ENCODE measurements around the gene S100A10. TPM values are rescaled to one million over a fixed set of nuclear protein-coding genes. Genes with fewer than 3 reads are reported as not detected.
A peak's percentile ranks its signal among the peaks of the same experiment; 100 is the strongest.

S100A10 gene
- total RNA-seq, 2 experiments from 2014 or later: 2.6 TPM; not detected in 1

DNA sequence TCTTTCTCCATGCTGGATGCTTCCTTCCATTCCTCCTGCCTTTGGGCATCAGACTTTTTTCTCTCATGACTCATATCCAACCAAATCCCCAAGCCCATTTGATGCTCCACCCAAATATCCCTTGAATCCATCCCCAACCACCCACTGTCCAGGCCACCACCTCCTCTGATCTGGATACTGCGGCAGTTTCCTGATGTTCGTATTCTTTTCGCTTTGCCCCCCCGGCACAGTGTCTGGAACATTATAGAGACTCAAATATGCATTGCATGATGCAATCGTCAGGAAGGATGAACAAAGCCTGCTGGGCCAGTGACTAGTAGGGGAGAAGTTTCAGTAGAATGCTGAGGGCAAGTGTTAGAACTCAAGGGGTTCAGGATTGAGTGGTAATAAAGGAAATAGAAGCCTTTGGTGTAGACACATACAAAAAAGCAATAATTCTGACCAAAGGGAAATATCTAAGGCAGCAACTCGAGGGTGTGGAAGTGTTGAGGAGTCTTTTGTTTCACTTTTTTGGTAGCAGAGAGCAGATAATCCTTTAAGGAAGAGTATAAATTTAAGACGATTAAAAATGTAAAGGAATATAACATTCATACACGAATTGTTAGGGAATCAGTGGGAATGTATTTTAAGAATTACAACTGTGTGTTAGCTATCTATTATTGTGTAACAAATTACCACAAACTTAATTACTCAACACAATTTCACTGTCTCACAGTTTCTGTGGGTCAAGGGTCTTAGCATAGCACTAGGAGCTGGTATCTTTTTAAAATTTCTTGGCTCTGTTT lies 35.7 kb upstream of the S100A10 start:
- no peak for TF ChIP-seq EZH2phosphoT487 (IDR thresholded peaks at IDR 0.05; ENCODE audit: borderline replicate concordance, low read depth, low read length)
- TF ChIP-seq CTCF (conservative IDR thresholded peaks at IDR 0.05; ENCODE audit: low read length): no peak
- Histone ChIP-seq H3K9me3 (ENCODE audit: low read length) (no peaks in the 10 kb centered on the region), H2AFZ (ENCODE audit: low read length) (no peak overlapping the region), H3K4me1 (ENCODE audit: insufficient read depth, low read length, poor library complexity, severe bottlenecking) (peaks cover 4% of the 10 kb centered on the region), H3K79me2 (ENCODE audit: insufficient read depth, low read depth, low read length) (no peaks in the 10 kb centered on the region), H3K27ac (ENCODE audit: low read depth, low read length, poor library complexity, severe bottlenecking) (no peak overlapping the region), H3K4me2 (ENCODE audit: low read length) (no peak overlapping the region), H4K20me1 (ENCODE audit: insufficient read depth, low read length) (no peaks in the 10 kb centered on the region), H3K4me3 (ENCODE audit: low read depth, low read length, poor library complexity, severe bottlenecking) (no peak overlapping the region), H3K36me3 (ENCODE audit: insufficient read depth, low read length) (no peaks in the 10 kb centered on the region), H3K9me2 (ENCODE audit: insufficient read depth, low read length) (no peaks in the 10 kb centered on the region)
- ChIA-PET POLR2A (interaction anchor here (1.0 kb wide), 1 partner anchor 18 kb away, joined by 3 read pairs; no protein-coding TSS in a partner anchor), CTCF (ENCODE audit: unreplicated experiment) (no interaction called here)
- no TSS peak for BruUV-seq (replicated peaks)
- intact Hi-C loops (cut with micrococcal nuclease; ENCODE audit: unreplicated experiment): no loop called here
- peak; percentile 15 for DNase-seq (ENCODE audit: low spot score)

GRCh38 chr1:152026895-152027294 lies 33.2 kb upstream of the S100A10 start:
- intact Hi-C loops (cut with micrococcal nuclease; ENCODE audit: unreplicated experiment): no loop called here
- no peaks in the 10 kb centered on the region for H3K9me3 ChIP-seq (ENCODE audit: low read length)
- TF ChIP-seq CTCF (conservative IDR thresholded peaks at IDR 0.05; ENCODE audit: low read length) (no peak), EZH2phosphoT487 (IDR thresholded peaks at IDR 0.05; ENCODE audit: borderline replicate concordance, low read depth, low read length) (no peak)
- no TSS peak for BruUV-seq (replicated peaks)
- no peak for DNase-seq (ENCODE audit: low spot score)
- no peaks in the 10 kb centered on the region for H4K20me1 ChIP-seq (ENCODE audit: insufficient read depth, low read length)
- H3K9me2 ChIP-seq (ENCODE audit: insufficient read depth, low read length): no peaks in the 10 kb centered on the region
- no peak overlapping the region for H2AFZ ChIP-seq (ENCODE audit: low read length)
- no peak overlapping the region for H3K4me2 ChIP-seq (ENCODE audit: low read length)
- ChIA-PET POLR2A (no interaction called here), CTCF (ENCODE audit: unreplicated experiment) (no interaction called here)
- H3K4me1 ChIP-seq (ENCODE audit: insufficient read depth, low read length, poor library complexity, severe bottlenecking): no peaks in the 10 kb centered on the region
- H3K36me3 ChIP-seq (ENCODE audit: insufficient read depth, low read length): no peaks in the 10 kb centered on the region
- no peak overlapping the region for H3K27ac ChIP-seq (ENCODE audit: low read depth, low read length, poor library complexity, severe bottlenecking)
- no peak overlapping the region for H3K4me3 ChIP-seq (ENCODE audit: low read depth, low read length, poor library complexity, severe bottlenecking)
- no peaks in the 10 kb centered on the region for H3K79me2 ChIP-seq (ENCODE audit: insufficient read depth, low read depth, low read length)

GRCh38 chr1:152024223-152024622 lies 30.6 kb upstream of the S100A10 start:
- Histone ChIP-seq H3K4me2 (ENCODE audit: low read length) (no peak overlapping the region), H3K4me3 (ENCODE audit: low read depth, low read length, poor library complexity, severe bottlenecking) (no peak overlapping the region), H2AFZ (ENCODE audit: low read length) (no peak overlapping the region), H4K20me1 (ENCODE audit: insufficient read depth, low read length) (no peaks in the 10 kb centered on the region), H3K9me2 (ENCODE audit: insufficient read depth, low read length) (no peaks in the 10 kb centered on the region), H3K36me3 (ENCODE audit: insufficient read depth, low read length) (no peaks in the 10 kb centered on the region), H3K4me1 (ENCODE audit: insufficient read depth, low read length, poor library complexity, severe bottlenecking) (no peaks in the 10 kb centered on the region), H3K79me2 (ENCODE audit: insufficient read depth, low read depth, low read length) (no peaks in the 10 kb centered on the region), H3K9me3 (ENCODE audit: low read length) (no peaks in the 10 kb centered on the region), H3K27ac (ENCODE audit: low read depth, low read length, poor library complexity, severe bottlenecking) (no peak overlapping the region)
- TF ChIP-seq CTCF (conservative IDR thresholded peaks at IDR 0.05; ENCODE audit: low read length): no peak
- TF ChIP-seq EZH2phosphoT487 (IDR thresholded peaks at IDR 0.05; ENCODE audit: borderline replicate concordance, low read depth, low read length): no peak
- BruUV-seq (replicated peaks): no TSS peak
- ChIA-PET CTCF (ENCODE audit: unreplicated experiment) (no interaction called here), POLR2A (no interaction called here)
- intact Hi-C loops (cut with micrococcal nuclease; ENCODE audit: unreplicated experiment): no loop called here
- DNase-seq (ENCODE audit: low spot score): no peak

All from OCI-LY7 (cell line).